Ishikawa (cell line): ENCODE data around the gene SLC9A2.

Experiments used
- CEBPB ChIP-seq: IDR thresholded peaks from 2 replicates; pipeline ENCODE4 v1.6.1; 2012
- CREB1 ChIP-seq: IDR thresholded peaks from 2 replicates; pipeline ENCODE4 v1.6.1; 2012; ENCODE audit warnings: low read depth
- EGR1 ChIP-seq: IDR thresholded peaks from 2 replicates; pipeline ENCODE4 v1.6.1; 2012
- EP300 ChIP-seq: IDR thresholded peaks from 2 replicates; pipeline ENCODE4 v1.6.1; 2012; ENCODE audit warnings: borderline replicate concordance
- FOXM1 ChIP-seq: IDR thresholded peaks from 2 replicates; pipeline ENCODE4 v1.6.1; 2012; ENCODE audit warnings: low read depth, borderline replicate concordance
- NFIC ChIP-seq: IDR thresholded peaks from 2 replicates; pipeline ENCODE4 v1.6.1; 2012
- RAD21 ChIP-seq: IDR thresholded peaks from 2 replicates; pipeline ENCODE4 v1.6.1; 2012; ENCODE audit warnings: low read depth
- TAF1 ChIP-seq: IDR thresholded peaks from 2 replicates; pipeline ENCODE4 v1.6.1; 2012; ENCODE audit warnings: low read depth, mild to moderate bottlenecking
- TCF12 ChIP-seq: IDR thresholded peaks from 2 replicates; pipeline ENCODE4 v1.6.1; 2012; ENCODE audit warnings: low read depth
- TEAD4 ChIP-seq: IDR thresholded peaks from 2 replicates; pipeline ENCODE4 v1.6.1; 2012
- YY1 ChIP-seq: IDR thresholded peaks from 2 replicates; pipeline ENCODE4 v1.6.1; 2012; ENCODE audit warnings: low read depth
- ZBTB7A ChIP-seq: IDR thresholded peaks from 2 replicates; pipeline ENCODE4 v1.6.1; 2012; ENCODE audit warnings: low read depth
- TF ChIP-seq, protein P1 (sequence below): IDR thresholded peaks from 2 replicates; pipeline ENCODE4 v1.6.1; 2012; ENCODE audit warnings: low read depth, mild to moderate bottlenecking
- TF ChIP-seq, protein P2 (sequence below): IDR thresholded peaks from 2 replicates; pipeline ENCODE4 v1.6.1; 2012
- TF ChIP-seq, protein P3 (sequence below): IDR thresholded peaks from 2 replicates; pipeline ENCODE4 v1.6.1; 2012

SLC9A2 gene

DNA sequence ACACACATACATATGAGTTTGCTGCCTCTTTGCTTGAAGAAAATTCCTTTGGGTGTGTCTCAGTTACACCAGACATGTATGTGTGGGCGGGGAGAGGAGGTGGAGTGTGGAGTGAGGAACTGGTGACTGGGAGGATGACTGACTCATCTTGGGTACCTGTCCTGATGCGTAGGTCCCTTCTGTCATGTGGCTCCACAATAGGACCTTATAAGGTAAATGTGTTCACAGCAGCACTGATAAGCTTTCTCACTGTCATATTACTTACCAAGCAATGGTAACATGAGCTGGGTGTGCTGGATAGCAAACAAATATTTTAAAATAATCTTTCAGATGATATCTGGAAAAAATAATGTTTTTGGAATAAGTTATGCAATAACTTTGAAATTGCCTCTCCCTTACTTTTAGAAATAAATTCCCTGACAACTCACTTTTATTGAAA lies 45.1 kb downstream of the SLC9A2 start:
- TF ChIP-seq, protein P1, sequence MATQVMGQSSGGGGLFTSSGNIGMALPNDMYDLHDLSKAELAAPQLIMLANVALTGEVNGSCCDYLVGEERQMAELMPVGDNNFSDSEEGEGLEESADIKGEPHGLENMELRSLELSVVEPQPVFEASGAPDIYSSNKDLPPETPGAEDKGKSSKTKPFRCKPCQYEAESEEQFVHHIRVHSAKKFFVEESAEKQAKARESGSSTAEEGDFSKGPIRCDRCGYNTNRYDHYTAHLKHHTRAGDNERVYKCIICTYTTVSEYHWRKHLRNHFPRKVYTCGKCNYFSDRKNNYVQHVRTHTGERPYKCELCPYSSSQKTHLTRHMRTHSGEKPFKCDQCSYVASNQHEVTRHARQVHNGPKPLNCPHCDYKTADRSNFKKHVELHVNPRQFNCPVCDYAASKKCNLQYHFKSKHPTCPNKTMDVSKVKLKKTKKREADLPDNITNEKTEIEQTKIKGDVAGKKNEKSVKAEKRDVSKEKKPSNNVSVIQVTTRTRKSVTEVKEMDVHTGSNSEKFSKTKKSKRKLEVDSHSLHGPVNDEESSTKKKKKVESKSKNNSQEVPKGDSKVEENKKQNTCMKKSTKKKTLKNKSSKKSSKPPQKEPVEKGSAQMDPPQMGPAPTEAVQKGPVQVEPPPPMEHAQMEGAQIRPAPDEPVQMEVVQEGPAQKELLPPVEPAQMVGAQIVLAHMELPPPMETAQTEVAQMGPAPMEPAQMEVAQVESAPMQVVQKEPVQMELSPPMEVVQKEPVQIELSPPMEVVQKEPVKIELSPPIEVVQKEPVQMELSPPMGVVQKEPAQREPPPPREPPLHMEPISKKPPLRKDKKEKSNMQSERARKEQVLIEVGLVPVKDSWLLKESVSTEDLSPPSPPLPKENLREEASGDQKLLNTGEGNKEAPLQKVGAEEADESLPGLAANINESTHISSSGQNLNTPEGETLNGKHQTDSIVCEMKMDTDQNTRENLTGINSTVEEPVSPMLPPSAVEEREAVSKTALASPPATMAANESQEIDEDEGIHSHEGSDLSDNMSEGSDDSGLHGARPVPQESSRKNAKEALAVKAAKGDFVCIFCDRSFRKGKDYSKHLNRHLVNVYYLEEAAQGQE = no peak
- TF ChIP-seq ZBTB7A (no peak), YY1 (no peak), RAD21 (no peak), EGR1 (no peak), NFIC (no peak), TAF1 (no peak), CEBPB (no peak), TEAD4 (no peak)
- TF ChIP-seq, protein P2, sequence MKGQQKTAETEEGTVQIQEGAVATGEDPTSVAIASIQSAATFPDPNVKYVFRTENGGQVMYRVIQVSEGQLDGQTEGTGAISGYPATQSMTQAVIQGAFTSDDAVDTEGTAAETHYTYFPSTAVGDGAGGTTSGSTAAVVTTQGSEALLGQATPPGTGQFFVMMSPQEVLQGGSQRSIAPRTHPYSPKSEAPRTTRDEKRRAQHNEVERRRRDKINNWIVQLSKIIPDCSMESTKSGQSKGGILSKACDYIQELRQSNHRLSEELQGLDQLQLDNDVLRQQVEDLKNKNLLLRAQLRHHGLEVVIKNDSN = no peak
- TF ChIP-seq, protein P3, sequence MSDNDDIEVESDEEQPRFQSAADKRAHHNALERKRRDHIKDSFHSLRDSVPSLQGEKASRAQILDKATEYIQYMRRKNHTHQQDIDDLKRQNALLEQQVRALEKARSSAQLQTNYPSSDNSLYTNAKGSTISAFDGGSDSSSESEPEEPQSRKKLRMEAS = no peak

DNA sequence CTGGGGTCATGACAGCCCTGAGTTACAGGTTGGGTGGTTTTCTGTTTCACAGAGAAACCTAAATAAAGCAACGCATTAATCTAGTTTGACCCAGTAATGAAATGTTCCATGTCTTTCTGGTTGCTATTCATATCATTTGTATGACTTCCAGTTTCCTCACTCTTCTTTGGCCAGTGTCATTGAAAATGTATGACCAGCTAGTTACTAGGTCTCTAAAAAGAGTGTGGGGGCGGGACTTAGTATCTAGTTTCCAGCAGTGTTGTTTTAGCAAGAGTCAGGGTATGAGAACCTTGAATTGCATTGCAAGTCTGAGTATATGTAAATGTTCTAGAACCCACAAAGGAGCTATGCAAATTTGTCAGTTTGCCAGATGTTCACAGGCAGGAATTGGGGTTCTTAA lies 47.7 kb downstream of the SLC9A2 start:
- TF ChIP-seq CEBPB (no peak), ZBTB7A (no peak), EP300 (no peak), NFIC (no peak), EGR1 (no peak), CREB1 (no peak), TCF12 (no peak), RAD21 (no peak), TEAD4 (no peak), TAF1 (no peak), FOXM1 (no peak), YY1 (no peak)
- TF ChIP-seq, protein P2 = no peak
- TF ChIP-seq, protein P1 = no peak

DNA sequence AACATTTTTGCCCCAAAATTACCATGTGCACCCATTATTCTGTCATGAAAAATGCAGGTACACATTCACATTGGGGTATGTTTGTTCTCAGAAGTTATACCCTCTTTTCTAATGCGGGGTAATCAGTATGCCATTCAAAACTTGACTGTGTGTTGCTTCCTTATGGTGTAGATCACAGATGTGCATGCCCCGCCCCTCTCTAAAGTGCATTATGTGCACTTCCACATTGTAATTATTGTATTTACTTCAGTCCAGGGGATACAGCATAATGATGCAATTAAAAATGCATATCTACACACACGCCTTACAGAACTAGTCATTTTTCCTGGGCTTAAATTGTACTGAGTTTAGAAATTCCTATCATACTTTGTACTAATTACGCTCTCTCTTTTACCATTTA lies 48.8 kb downstream of the SLC9A2 start:
- no peak for TF ChIP-seq TEAD4
- no peak for TF ChIP-seq NFIC
- no peak for TF ChIP-seq YY1
- no peak for TF ChIP-seq TCF12
- TF ChIP-seq, protein P3 = no peak

DNA sequence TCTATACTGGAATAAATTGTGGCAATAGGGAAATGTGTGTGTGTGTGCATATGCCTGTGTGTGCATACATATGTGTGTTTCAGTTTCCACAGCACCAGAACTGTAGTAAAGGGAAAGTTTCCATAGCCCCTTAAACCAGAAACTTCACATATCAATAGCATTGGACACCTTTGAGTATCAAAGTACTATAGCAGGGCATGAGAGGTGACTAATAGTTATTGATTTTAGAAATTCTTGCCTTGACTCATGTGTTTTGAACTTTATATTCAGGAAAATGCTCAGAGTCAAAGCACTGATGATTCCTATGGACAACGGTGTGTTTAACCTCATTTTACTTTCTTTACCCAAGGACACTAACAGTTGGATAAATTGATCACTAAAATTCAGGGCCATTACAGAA lies 50.0 kb downstream of the SLC9A2 start:
- TF ChIP-seq TEAD4 = no peak
- TF ChIP-seq, protein P1 = no peak
- no peak for TF ChIP-seq TAF1
- TF ChIP-seq, protein P2 = no peak
- no peak for TF ChIP-seq NFIC
- TF ChIP-seq RAD21 = no peak
- TF ChIP-seq TCF12 = no peak
- no peak for TF ChIP-seq CREB1
- TF ChIP-seq YY1 = no peak
- TF ChIP-seq, protein P3 = no peak
- no peak for TF ChIP-seq FOXM1
- TF ChIP-seq ZBTB7A = no peak
- TF ChIP-seq EP300 = no peak
- no peak for TF ChIP-seq EGR1
- TF ChIP-seq CEBPB = no peak
